ENCODE results near the gene C16orf82. TPM values are rescaled to one million over a fixed set of nuclear protein-coding genes. Genes with fewer than 3 reads are reported as not detected.

Gene C16orf82
- total and polyA plus RNA-seq, 2 of the 8 experiments (the other 6 are each of a cell fraction or from before 2014, with no cell fraction given) = not detected

DNA sequence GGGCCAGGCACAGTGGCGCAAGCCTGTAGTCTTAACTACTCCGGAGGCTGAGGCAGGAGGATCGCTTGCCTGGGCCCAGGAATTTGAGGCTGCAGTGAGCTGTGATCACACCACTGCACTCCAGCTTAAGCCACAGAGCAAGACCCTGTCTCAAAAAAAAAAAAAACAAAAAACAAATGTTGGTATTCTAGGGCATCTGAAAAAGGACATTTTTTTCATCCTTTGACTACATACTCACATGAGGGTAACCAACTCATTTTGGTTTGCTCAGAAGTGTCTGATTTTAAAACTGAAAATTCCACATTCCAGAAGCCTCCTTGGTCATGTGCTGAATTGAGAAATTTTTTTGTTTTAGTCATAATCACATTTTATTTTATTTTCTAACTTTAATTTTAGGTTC, 12.7 kb upstream of the C16orf82 start (continued):
- TF ChIP-seq, protein P1, sequence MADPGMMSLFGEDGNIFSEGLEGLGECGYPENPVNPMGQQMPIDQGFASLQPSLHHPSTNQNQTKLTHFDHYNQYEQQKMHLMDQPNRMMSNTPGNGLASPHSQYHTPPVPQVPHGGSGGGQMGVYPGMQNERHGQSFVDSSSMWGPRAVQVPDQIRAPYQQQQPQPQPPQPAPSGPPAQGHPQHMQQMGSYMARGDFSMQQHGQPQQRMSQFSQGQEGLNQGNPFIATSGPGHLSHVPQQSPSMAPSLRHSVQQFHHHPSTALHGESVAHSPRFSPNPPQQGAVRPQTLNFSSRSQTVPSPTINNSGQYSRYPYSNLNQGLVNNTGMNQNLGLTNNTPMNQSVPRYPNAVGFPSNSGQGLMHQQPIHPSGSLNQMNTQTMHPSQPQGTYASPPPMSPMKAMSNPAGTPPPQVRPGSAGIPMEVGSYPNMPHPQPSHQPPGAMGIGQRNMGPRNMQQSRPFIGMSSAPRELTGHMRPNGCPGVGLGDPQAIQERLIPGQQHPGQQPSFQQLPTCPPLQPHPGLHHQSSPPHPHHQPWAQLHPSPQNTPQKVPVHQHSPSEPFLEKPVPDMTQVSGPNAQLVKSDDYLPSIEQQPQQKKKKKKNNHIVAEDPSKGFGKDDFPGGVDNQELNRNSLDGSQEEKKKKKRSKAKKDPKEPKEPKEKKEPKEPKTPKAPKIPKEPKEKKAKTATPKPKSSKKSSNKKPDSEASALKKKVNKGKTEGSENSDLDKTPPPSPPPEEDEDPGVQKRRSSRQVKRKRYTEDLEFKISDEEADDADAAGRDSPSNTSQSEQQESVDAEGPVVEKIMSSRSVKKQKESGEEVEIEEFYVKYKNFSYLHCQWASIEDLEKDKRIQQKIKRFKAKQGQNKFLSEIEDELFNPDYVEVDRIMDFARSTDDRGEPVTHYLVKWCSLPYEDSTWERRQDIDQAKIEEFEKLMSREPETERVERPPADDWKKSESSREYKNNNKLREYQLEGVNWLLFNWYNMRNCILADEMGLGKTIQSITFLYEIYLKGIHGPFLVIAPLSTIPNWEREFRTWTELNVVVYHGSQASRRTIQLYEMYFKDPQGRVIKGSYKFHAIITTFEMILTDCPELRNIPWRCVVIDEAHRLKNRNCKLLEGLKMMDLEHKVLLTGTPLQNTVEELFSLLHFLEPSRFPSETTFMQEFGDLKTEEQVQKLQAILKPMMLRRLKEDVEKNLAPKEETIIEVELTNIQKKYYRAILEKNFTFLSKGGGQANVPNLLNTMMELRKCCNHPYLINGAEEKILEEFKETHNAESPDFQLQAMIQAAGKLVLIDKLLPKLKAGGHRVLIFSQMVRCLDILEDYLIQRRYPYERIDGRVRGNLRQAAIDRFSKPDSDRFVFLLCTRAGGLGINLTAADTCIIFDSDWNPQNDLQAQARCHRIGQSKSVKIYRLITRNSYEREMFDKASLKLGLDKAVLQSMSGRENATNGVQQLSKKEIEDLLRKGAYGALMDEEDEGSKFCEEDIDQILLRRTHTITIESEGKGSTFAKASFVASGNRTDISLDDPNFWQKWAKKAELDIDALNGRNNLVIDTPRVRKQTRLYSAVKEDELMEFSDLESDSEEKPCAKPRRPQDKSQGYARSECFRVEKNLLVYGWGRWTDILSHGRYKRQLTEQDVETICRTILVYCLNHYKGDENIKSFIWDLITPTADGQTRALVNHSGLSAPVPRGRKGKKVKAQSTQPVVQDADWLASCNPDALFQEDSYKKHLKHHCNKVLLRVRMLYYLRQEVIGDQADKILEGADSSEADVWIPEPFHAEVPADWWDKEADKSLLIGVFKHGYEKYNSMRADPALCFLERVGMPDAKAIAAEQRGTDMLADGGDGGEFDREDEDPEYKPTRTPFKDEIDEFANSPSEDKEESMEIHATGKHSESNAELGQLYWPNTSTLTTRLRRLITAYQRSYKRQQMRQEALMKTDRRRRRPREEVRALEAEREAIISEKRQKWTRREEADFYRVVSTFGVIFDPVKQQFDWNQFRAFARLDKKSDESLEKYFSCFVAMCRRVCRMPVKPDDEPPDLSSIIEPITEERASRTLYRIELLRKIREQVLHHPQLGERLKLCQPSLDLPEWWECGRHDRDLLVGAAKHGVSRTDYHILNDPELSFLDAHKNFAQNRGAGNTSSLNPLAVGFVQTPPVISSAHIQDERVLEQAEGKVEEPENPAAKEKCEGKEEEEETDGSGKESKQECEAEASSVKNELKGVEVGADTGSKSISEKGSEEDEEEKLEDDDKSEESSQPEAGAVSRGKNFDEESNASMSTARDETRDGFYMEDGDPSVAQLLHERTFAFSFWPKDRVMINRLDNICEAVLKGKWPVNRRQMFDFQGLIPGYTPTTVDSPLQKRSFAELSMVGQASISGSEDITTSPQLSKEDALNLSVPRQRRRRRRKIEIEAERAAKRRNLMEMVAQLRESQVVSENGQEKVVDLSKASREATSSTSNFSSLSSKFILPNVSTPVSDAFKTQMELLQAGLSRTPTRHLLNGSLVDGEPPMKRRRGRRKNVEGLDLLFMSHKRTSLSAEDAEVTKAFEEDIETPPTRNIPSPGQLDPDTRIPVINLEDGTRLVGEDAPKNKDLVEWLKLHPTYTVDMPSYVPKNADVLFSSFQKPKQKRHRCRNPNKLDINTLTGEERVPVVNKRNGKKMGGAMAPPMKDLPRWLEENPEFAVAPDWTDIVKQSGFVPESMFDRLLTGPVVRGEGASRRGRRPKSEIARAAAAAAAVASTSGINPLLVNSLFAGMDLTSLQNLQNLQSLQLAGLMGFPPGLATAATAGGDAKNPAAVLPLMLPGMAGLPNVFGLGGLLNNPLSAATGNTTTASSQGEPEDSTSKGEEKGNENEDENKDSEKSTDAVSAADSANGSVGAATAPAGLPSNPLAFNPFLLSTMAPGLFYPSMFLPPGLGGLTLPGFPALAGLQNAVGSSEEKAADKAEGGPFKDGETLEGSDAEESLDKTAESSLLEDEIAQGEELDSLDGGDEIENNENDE (IDR thresholded peaks at IDR 0.05; ENCODE audit: insufficient replicate concordance, low read length) = no peak
- TF ChIP-seq, protein P2, sequence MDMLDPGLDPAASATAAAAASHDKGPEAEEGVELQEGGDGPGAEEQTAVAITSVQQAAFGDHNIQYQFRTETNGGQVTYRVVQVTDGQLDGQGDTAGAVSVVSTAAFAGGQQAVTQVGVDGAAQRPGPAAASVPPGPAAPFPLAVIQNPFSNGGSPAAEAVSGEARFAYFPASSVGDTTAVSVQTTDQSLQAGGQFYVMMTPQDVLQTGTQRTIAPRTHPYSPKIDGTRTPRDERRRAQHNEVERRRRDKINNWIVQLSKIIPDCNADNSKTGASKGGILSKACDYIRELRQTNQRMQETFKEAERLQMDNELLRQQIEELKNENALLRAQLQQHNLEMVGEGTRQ (IDR thresholded peaks at IDR 0.05; ENCODE audit: low read length) = no peak
- TF ChIP-seq SIN3A (conservative IDR thresholded peaks at IDR 0.05 in 1 of 2, IDR thresholded peaks at IDR 0.05 in 1 of 2; ENCODE audit: low read depth in 1 of 2, low read length in 2 of 2) = no peak
- TF ChIP-seq SP1 (IDR thresholded peaks at IDR 0.05; ENCODE audit: low read depth, low read length) = no peak
- no peak for TF ChIP-seq TCF12 (IDR thresholded peaks at IDR 0.05; ENCODE audit: low read depth, low read length)
- no peak for TF ChIP-seq RBBP5 (IDR thresholded peaks at IDR 0.05; ENCODE audit: borderline replicate concordance, low read depth, low read length)
